Glutamatergic neuron (in vitro differentiated cells): Measurements from ENCODE around the gene KCNG2. TPM values are rescaled to one million over a fixed set of nuclear protein-coding genes. Genes with fewer than 3 reads are reported as not detected.
A peak's percentile ranks its signal among the peaks of the same experiment; 100 is the strongest.

ENCODE experiments used
- DNase-seq: peaks from one replicate; pipeline ENCODE4 v3.0.0; 2022
- H3K27ac Mint-ChIP-seq: one replicate; pipeline ENCODE4 v1.8.0; 2020; ENCODE audit warnings: mild to moderate bottlenecking, mixed read lengths, inconsistent platforms; ENCODE audit not compliant: unreplicated experiment
- H3K27me3 Mint-ChIP-seq: one replicate; pipeline ENCODE4 v1.8.0; 2020; ENCODE audit warnings: mild to moderate bottlenecking, moderate library complexity, mixed read lengths, inconsistent platforms; ENCODE audit not compliant: unreplicated experiment
- H3K36me3 Mint-ChIP-seq: one replicate; pipeline ENCODE4 v1.8.0; 2020; ENCODE audit warnings: mild to moderate bottlenecking, mixed read lengths, inconsistent platforms; ENCODE audit not compliant: unreplicated experiment
- H3K4me1 Mint-ChIP-seq: one replicate; pipeline ENCODE4 v1.8.0; 2020; ENCODE audit warnings: mild to moderate bottlenecking, low read depth, mixed read lengths, inconsistent platforms; ENCODE audit not compliant: unreplicated experiment
- H3K4me3 Mint-ChIP-seq: one replicate; pipeline ENCODE4 v1.8.0; 2020; ENCODE audit warnings: mild to moderate bottlenecking, mixed read lengths, inconsistent platforms; ENCODE audit not compliant: unreplicated experiment
- H3K9me3 Mint-ChIP-seq: one replicate; pipeline ENCODE4 v1.8.0; 2020; ENCODE audit warnings: mild to moderate bottlenecking, moderate library complexity, mixed read lengths, inconsistent platforms; ENCODE audit not compliant: unreplicated experiment
- total RNA-seq: library from RNA; stranded (reverse); fragmentation: NEBNext Ultra II Directional; extraction: Animal tissue kit (Norgen Biotek cat#: 25700); gene quantifications from one replicate; pipeline ENCODE4 v1.2.1, GENCODE V29; 2021; ENCODE audit not compliant: unreplicated experiment
- TF ChIP-seq, protein P1 (sequence below): fragments of 200-600 bp; sonication (generic); IDR thresholded peaks from one replicate; pipeline ENCODE4 v1.5.0; 2021; ENCODE audit not compliant: partially characterized antibody, unreplicated experiment

The KCNG2 gene
- total RNA-seq, 1 donor from 2014 or later: 1.6 TPM

DNA sequence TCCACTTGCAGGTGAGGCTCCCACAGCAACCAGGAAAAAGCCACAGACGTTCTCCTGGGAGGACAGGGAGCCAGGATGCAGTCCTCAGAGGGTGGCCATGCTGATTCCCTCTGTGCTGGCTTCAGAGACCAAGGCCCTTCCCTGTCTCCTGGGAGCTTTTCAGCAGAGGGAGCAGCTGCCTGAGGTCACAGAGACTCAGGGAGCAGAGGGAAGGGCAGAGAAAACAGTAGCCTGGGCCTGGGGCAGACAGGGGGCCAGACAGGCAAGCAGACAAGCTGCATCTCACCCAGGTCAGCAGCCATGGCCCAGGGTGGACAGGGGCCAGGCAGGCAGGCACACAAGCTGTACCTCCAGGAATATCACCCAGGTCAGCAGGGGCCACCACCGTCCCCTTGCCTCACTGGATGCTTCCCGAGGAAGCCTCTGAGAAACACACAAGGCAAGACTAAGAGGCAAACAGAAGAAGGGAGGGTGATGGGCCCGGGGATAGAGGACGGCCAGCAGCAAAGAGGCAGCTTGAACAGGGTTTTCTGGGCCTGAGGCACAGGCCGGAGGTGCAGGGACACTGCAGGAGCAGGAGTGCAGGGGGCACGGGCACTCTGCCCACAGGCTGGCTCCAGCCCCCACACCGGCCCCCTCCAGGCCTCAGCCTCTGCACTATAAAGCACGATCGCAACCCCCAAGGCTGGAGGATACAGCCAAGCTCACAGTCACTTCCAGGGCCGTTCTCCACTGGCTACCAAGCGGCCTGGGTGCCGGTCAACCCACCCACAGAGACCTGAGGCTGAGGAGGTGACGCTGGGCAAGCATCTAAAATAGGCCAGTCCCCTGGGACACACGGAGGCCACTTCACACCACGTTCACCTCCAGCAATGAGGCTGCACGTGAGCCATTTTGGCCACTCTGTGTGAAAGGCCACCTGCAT lies 147.6 kb downstream of the KCNG2 start:
- TF ChIP-seq, protein P1, sequence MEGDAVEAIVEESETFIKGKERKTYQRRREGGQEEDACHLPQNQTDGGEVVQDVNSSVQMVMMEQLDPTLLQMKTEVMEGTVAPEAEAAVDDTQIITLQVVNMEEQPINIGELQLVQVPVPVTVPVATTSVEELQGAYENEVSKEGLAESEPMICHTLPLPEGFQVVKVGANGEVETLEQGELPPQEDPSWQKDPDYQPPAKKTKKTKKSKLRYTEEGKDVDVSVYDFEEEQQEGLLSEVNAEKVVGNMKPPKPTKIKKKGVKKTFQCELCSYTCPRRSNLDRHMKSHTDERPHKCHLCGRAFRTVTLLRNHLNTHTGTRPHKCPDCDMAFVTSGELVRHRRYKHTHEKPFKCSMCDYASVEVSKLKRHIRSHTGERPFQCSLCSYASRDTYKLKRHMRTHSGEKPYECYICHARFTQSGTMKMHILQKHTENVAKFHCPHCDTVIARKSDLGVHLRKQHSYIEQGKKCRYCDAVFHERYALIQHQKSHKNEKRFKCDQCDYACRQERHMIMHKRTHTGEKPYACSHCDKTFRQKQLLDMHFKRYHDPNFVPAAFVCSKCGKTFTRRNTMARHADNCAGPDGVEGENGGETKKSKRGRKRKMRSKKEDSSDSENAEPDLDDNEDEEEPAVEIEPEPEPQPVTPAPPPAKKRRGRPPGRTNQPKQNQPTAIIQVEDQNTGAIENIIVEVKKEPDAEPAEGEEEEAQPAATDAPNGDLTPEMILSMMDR: no peak

DNA sequence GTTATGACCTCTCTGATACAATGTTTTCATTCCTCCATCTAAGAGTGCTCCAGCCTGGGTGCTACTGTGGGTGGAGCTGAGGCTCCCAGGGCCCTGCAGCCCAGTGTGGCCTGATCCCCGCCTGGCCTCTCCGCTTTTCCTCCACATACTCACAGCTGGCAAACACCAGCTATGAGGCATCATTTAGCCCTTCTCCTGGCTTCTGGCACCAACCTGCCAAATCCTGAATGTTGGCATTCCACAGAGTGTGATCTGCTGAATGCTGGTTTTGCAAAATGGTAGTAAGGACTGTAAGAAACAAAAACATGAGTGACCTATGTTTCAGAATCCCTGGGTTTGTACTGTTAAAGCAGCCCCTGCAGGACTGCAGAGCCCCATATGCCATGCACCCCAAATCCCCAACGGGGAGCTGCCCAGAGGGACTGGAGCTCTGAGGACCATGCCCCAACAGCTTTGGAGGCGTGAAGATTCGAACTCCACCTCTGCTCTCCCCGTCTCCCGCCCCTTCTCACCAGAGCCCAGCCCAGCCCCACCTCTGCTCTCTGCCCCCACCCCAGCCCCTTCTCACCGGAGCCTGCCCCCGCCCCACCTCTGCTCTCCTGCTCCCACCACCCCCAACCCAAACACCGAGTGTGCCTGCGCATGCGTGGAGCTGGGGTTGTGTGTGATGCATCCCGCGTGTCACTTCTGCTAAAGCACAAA lies 149.5 kb downstream of the KCNG2 start:
- Mint-ChIP-seq H3K4me3 (no peak overlapping the region), H3K4me1 (peaks cover 28% of the 10 kb centered on the region), H3K27ac (no peak overlapping the region), H3K36me3 (no peaks in the 10 kb centered on the region), H3K27me3 (peaks cover 15% of the 10 kb centered on the region), H3K9me3 (peaks cover 16% of the 10 kb centered on the region)
- DNase-seq: peak; percentile 3
- TF ChIP-seq, protein P1: no peak

More for the DNA sequence above, 147.6 kb downstream of the KCNG2 start:
- DNase-seq: peak; percentile 53
- Mint-ChIP-seq H3K9me3 (peaks cover 18% of the 10 kb centered on the region), H3K36me3 (no peaks in the 10 kb centered on the region), H3K27ac (peak overlapping the region; percentile 80), H3K4me3 (peak overlapping the region; percentile 76), H3K27me3 (peaks cover 12% of the 10 kb centered on the region), H3K4me1 (peaks cover 29% of the 10 kb centered on the region)

DNA sequence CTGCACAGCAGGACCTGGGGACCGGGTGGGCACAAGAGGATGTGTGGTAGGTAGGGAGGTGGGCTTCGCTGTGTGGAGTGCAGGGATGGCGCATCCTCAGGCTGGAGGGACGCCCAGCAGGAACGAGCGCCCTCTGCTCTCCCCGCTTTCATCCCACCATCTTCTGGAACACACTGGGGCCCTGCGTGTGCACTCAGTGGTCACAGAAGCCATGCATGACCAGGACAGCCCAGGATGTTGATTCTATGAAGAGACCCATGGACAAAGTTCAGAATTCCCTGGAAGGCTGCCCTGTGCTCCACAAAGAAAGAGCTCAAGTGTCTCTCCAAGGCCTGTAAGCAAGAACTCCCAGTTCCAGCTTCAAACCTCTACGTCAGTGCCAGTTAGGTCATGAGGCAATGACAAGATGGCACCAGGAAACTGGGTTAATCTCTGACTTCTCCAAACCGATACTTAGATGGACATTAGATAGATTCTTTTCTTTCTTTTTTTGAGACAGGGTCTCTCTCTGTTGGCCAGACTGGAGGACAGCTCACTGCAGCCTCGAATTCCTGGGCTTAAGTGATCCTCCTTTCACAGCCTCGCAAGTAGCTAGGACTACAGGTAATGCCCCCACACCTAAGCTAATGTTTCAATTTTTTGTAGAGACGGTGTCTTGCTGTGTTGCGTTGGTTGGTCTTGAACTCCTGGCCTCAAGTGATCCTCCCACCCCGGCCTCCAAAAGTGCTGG lies 150.3 kb downstream of the KCNG2 start:
- Mint-ChIP-seq H3K4me3 (no peak overlapping the region), H3K27me3 (peaks cover 15% of the 10 kb centered on the region), H3K36me3 (no peaks in the 10 kb centered on the region), H3K9me3 (peaks cover 16% of the 10 kb centered on the region), H3K27ac (no peak overlapping the region), H3K4me1 (peaks cover 23% of the 10 kb centered on the region)
- TF ChIP-seq, protein P1: no peak
- DNase-seq: no peak

DNA sequence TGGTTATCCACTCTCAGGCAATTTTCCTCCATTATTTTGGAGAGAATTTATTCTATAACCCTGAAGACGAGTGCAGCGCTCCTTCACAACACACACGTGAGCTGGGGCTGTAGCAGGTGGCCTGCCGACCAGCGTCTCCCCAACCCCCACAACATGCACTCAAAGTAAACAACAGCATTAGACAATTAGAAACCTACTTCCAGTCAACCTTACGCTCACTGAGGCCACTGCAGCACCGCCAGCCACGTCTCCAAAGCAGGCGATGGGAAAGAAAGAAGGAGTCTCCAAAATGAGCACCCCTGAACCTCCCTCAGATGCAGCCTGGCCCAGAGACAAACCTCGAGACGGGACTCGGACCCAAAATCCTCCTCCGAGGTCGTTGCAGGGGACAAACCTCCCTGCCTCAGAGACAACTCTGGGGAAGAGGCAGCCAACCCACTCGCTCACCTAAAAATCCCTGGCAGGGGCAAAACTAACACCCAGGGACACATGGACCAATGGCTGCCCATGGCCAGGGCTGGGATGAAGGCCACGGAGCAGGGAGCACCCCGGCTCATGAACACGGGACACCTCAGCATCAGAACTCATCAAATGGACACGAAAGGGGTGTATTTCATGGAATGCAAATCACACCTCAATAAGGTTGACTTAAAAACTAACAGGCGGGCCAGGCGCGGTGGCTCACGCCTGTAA lies 151.1 kb downstream of the KCNG2 start:
- peaks cover 16% of the 10 kb centered on the region for H3K9me3 Mint-ChIP-seq
- no peak for DNase-seq
- peaks cover 15% of the 10 kb centered on the region for H3K27me3 Mint-ChIP-seq
- H3K27ac Mint-ChIP-seq: no peak overlapping the region
- no peaks in the 10 kb centered on the region for H3K36me3 Mint-ChIP-seq
- peaks cover 23% of the 10 kb centered on the region for H3K4me1 Mint-ChIP-seq
- TF ChIP-seq, protein P1: no peak
- peak overlapping the region; percentile 57 for H3K4me3 Mint-ChIP-seq

Other genes starting within 250 kb of the KCNG2 start
- gene CTDP1, start 118.1 kb upstream of the KCNG2 start, total RNA-seq: 34.8 TPM
- gene SLC66A2, start 153.7 kb downstream of the KCNG2 start, total RNA-seq: 56.6 TPM
- gene HSBP1L1, start 166.7 kb downstream of the KCNG2 start, total RNA-seq: not detected
- gene TXNL4A, start 190.6 kb downstream of the KCNG2 start, total RNA-seq: 104 TPM
- gene RBFA, start 236.5 kb downstream of the KCNG2 start, total RNA-seq: 94.6 TPM